IMR-90 (cell line): Measurements from ENCODE around the gene GGTLC2. TPM values are rescaled to one million over a fixed set of nuclear protein-coding genes. Genes with fewer than 3 reads are reported as not detected.
"Not testable (repeated sequence)": the region's sequence is repeated elsewhere in the genome, so short reads cannot be mapped to it uniquely, and the experiment has no call there.

ENCODE experiments used
- ATAC-seq: fragments of 200-7000 bp; cut with Tn5 transposase; 2 replicates; pipeline ENCODE4 v1.9.1; 2020; ENCODE audit warnings: low read depth, mild to moderate bottlenecking, moderate library complexity
- BruUV-seq: library from RNA; stranded (reverse); fragments of 400-500 nt; replicated peaks from 2 replicates; lab custom pipeline; 2021; lab: Mats Ljungman, UMichigan
- CTCF ChIA-PET: fragments of 300-600 bp; formaldehyde crosslinking; extraction: SDS; loops from one replicate; lab custom pipeline; 2021; ENCODE audit warnings: antibody characterized with exemption; lab: Yijun Ruan, JAX
- POLR2A ChIA-PET: fragments of 300-600 bp; sonication (Branson Sonifier 250); formaldehyde crosslinking; loops from one replicate; lab custom pipeline; 2022; ENCODE audit warnings: antibody characterized with exemption; ENCODE audit not compliant: unreplicated experiment; lab: Charles Lee
- DNase-seq: peaks from one replicate; pipeline ENCODE4 v3.0.0; 2013
- H2AFZ ChIP-seq: replicated peaks from 2 replicates; pipeline ENCODE3; 2013; ENCODE audit warnings: low read length, mild to moderate bottlenecking; ENCODE audit not compliant: poor library complexity
- H2AK5ac ChIP-seq: 2 replicates; pipeline ENCODE4 v1.6.1; 2013; ENCODE audit warnings: low read depth, low read length, inconsistent platforms
- H2AK9ac ChIP-seq: replicated peaks from 2 replicates; pipeline ENCODE3; 2013; ENCODE audit warnings: mild to moderate bottlenecking, low read depth, low read length, moderate library complexity; ENCODE audit not compliant: poor library complexity
- H2BK120ac ChIP-seq: 2 replicates; pipeline ENCODE4 v1.6.1; 2013; ENCODE audit warnings: low read depth, low read length, inconsistent platforms
- H2BK15ac ChIP-seq: 3 replicates; pipeline ENCODE4 v1.6.1; 2013; ENCODE audit warnings: low read depth, low read length, inconsistent platforms
- H2BK20ac ChIP-seq: 2 replicates; pipeline ENCODE4 v1.6.1; 2013; ENCODE audit warnings: low read depth, mild to moderate bottlenecking, inconsistent platforms, low read length, moderate library complexity
- H2BK5ac ChIP-seq: 2 replicates; pipeline ENCODE4 v1.6.1; 2013; ENCODE audit warnings: mild to moderate bottlenecking, low read depth, low read length, inconsistent platforms; ENCODE audit not compliant: poor library complexity, severe bottlenecking
- H3K14ac ChIP-seq: replicated peaks from 2 replicates; pipeline ENCODE4 v1.6.1; 2013; ENCODE audit warnings: low read depth, low read length, inconsistent platforms
- H3K18ac ChIP-seq: 2 replicates; pipeline ENCODE4 v1.6.1; 2013; ENCODE audit warnings: low read depth, low read length, control low read depth
- H3K23ac ChIP-seq: 2 replicates; pipeline ENCODE4 v1.6.1; 2013; ENCODE audit warnings: low read depth, low read length, inconsistent platforms
- H3K27ac ChIP-seq: 2 replicates; pipeline ENCODE4 v1.5.1; 2013; ENCODE audit warnings: mild to moderate bottlenecking, control low read depth, low read length; ENCODE audit not compliant: insufficient read depth
- H3K27me3 ChIP-seq: 2 replicates; pipeline ENCODE4 v1.6.1; 2013; ENCODE audit warnings: low read length; ENCODE audit not compliant: control insufficient read depth, insufficient read depth
- H3K36me3 ChIP-seq: 2 replicates; pipeline ENCODE4 v1.6.1; 2013; ENCODE audit warnings: low read length, mixed read lengths; ENCODE audit not compliant: control insufficient read depth, insufficient read depth
- H3K4ac ChIP-seq: 2 replicates; pipeline ENCODE4 v1.6.1; 2013; ENCODE audit warnings: low read depth, low read length, inconsistent platforms
- H3K4me1 ChIP-seq: 2 replicates; pipeline ENCODE4 v1.6.1; 2013; ENCODE audit warnings: low read length, mixed read lengths; ENCODE audit not compliant: control insufficient read depth, insufficient read depth
- H3K4me2 ChIP-seq: 2 replicates; pipeline ENCODE4 v1.6.1; 2013; ENCODE audit warnings: low read depth, mild to moderate bottlenecking, control low read depth, low read length, moderate library complexity
- H3K4me3 ChIP-seq: 2 replicates; pipeline ENCODE4 v1.5.1; 2013; ENCODE audit warnings: low read depth, mild to moderate bottlenecking, control low read depth, low read length, moderate library complexity; ENCODE audit not compliant: insufficient read depth
- H3K56ac ChIP-seq: 2 replicates; pipeline ENCODE4 v1.6.1; 2013; ENCODE audit warnings: low read length, inconsistent platforms; ENCODE audit not compliant: insufficient read depth; ENCODE audit errors: extremely low read depth
- H3K79me1 ChIP-seq, 2 experiments: 2 replicates each; pipeline ENCODE4 v1.6.1; 2013; ENCODE audit warnings: low read length in 2 of 2, inconsistent platforms in 1 of 2, low read depth in 1 of 2
- H3K9ac ChIP-seq: 2 replicates; pipeline ENCODE4 v1.6.1; 2013; ENCODE audit warnings: low read depth, low read length, control low read depth
- H3K9me1 ChIP-seq: 2 replicates; pipeline ENCODE4 v1.6.1; 2013; ENCODE audit warnings: low read length, inconsistent platforms; ENCODE audit not compliant: insufficient read depth
- H3K9me3 ChIP-seq: 2 replicates; pipeline ENCODE4 v1.6.1; 2013; ENCODE audit warnings: low read length; ENCODE audit not compliant: control insufficient read depth, insufficient read depth
- H4K20me1 ChIP-seq: 2 replicates; pipeline ENCODE4 v1.6.1; 2013; ENCODE audit warnings: low read length, inconsistent platforms; ENCODE audit not compliant: insufficient read depth
- H4K5ac ChIP-seq: 2 replicates; pipeline ENCODE4 v1.6.1; 2013; ENCODE audit warnings: mild to moderate bottlenecking, low read depth, low read length, control low read depth
- H4K8ac ChIP-seq, 2 experiments: 2 replicates each; pipeline ENCODE4 v1.6.1; 2013; ENCODE audit warnings: low read depth in 2 of 2, low read length in 2 of 2, control low read depth in 1 of 2, inconsistent platforms in 1 of 2
- H4K91ac ChIP-seq: 2 replicates; pipeline ENCODE4 v1.6.1; 2013; ENCODE audit warnings: low read depth, low read length, inconsistent platforms; ENCODE audit not compliant: insufficient read depth
- WGBS, 2 experiments: methylation state at CpG; one replicate each; pipeline versions ENCODE4 v1.1.5 to v1.1.7; 2013; ENCODE audit warnings: missing lambda C conversion rate in 2 of 2; ENCODE audit not compliant: insufficient read length in 1 of 2; ENCODE audit errors: extremely low coverage in 2 of 2; 5-methylcytosine and 5-hydroxymethylcytosine counted together
- dilution Hi-C: fragments of 300-500 bp; cut with HindIII; formaldehyde crosslinking; loops from one replicate; pipeline ENCODE4 v1.14.3; 2018; ENCODE audit warnings: low sequenced_read_pairs; ENCODE audit not compliant: unreplicated experiment
- in situ Hi-C: fragments of 300-500 bp; cut with MboI; formaldehyde crosslinking; loops from 3 replicates; pipeline ENCODE4 v1.14.3; 2019; ENCODE audit warnings: low sequenced_read_pairs, inconsistent platforms, mixed read lengths
- intact Hi-C: fragments of 100-400 bp; cut with micrococcal nuclease; formaldehyde crosslinking; loops from 2 replicates; pipeline ENCODE4 v1.10.0; 2022
- polyA plus RNA-seq, 3 experiments: library from polyadenylated mRNA; depleted of rRNA; stranded (reverse); fragments of >200 nt; gene quantifications; 2 replicates each; pipeline ENCODE4 v1.2.3, GENCODE V29; 2012; ENCODE audit warnings: low replicate concordance in 1 of 3
- total RNA-seq: library from RNA; depleted of rRNA; stranded (reverse); fragments of >200 nt; gene quantifications from 2 replicates; pipeline ENCODE4 v1.2.3, GENCODE V29; 2012

The GGTLC2 gene
- total and polyA plus RNA-seq, 2 of the 4 experiments (the other 2 are of a cell fraction) = 0.09 TPM; not detected in 1

- dilution Hi-C loops = not testable (repeated sequence)
Measured at GRCh38 chr22:22652102-22652501, 7.7 kb downstream of the GGTLC2 start.

GRCh38 chr22:22652573-22652972 is 8.2 kb downstream of the GGTLC2 start:
- H3K56ac ChIP-seq, CTCF ChIA-PET, POLR2A ChIA-PET, H3K27ac ChIP-seq, in situ Hi-C loops, H3K14ac ChIP-seq, H2BK120ac ChIP-seq, H3K27me3 ChIP-seq, H4K5ac ChIP-seq, H4K20me1 ChIP-seq, H3K4me3 ChIP-seq, DNase-seq, H2AFZ ChIP-seq, intact Hi-C loops, H2BK15ac ChIP-seq, H3K9me3 ChIP-seq, H4K91ac ChIP-seq, H3K4me2 ChIP-seq, H3K36me3 ChIP-seq, dilution Hi-C loops, H4K8ac ChIP-seq, H3K4ac ChIP-seq, H3K9ac ChIP-seq, H3K9me1 ChIP-seq, H3K23ac ChIP-seq, H3K4me1 ChIP-seq, H3K18ac ChIP-seq, BruUV-seq, H3K79me1 ChIP-seq, ATAC-seq, H2BK20ac ChIP-seq, H2AK9ac ChIP-seq: not testable (repeated sequence)
- Histone ChIP-seq H2BK5ac (peak overlapping the region; percentile 54), H2AK5ac (peak overlapping the region; percentile 16; the same call in 1 of the 2 replicates)
- no CpG with 5 or more reads among the region's 6 CpGs for WGBS, 2 experiments

More at GRCh38 chr22:22652102-22652501, 7.7 kb downstream of the GGTLC2 start:
- H2BK120ac ChIP-seq, H3K18ac ChIP-seq, H3K9me3 ChIP-seq, H2AK5ac ChIP-seq, H3K4ac ChIP-seq, H4K20me1 ChIP-seq, H3K27ac ChIP-seq, H4K91ac ChIP-seq, H3K4me1 ChIP-seq, in situ Hi-C loops, H4K5ac ChIP-seq, H4K8ac ChIP-seq, H3K79me1 ChIP-seq, H3K4me3 ChIP-seq, intact Hi-C loops, H2AK9ac ChIP-seq, DNase-seq, H3K9ac ChIP-seq, POLR2A ChIA-PET, BruUV-seq, ATAC-seq, H3K56ac ChIP-seq, H2AFZ ChIP-seq, H2BK20ac ChIP-seq, H3K9me1 ChIP-seq, H3K36me3 ChIP-seq, H3K4me2 ChIP-seq, H3K23ac ChIP-seq, H3K27me3 ChIP-seq, CTCF ChIA-PET, H2BK15ac ChIP-seq, H3K14ac ChIP-seq: not testable (repeated sequence)
- WGBS, 2 experiments = 22% methylated on average over 3 of the region's 12 CpGs; no CpG with 5 or more reads in 1 of the 2 experiments
- H2BK5ac ChIP-seq = peak overlapping the region; percentile 54
